NT2/D1 (cell line): ENCODE data around the gene RABL2A.
"Not testable (repeated sequence)": the region's sequence is repeated elsewhere in the genome, so short reads cannot be mapped to it uniquely, and the experiment has no call there.

Experiments used
- SUZ12 ChIP-seq: IDR thresholded peaks from 2 replicates; pipeline ENCODE4 v1.6.1; 2011; ENCODE audit not compliant: insufficient read length, insufficient read depth; ENCODE audit errors: extremely low read depth
- YY1 ChIP-seq: IDR thresholded peaks from 2 replicates; pipeline ENCODE4 v1.6.1; 2011; ENCODE audit not compliant: insufficient read length, insufficient read depth

GRCh38 chr2:113650834-113651815 is 24.1 kb downstream of the RABL2A start:
- TF ChIP-seq YY1, SUZ12: not testable (repeated sequence)
